Measurements from ENCODE around the gene DUSP23.

The DUSP23 gene

DNA sequence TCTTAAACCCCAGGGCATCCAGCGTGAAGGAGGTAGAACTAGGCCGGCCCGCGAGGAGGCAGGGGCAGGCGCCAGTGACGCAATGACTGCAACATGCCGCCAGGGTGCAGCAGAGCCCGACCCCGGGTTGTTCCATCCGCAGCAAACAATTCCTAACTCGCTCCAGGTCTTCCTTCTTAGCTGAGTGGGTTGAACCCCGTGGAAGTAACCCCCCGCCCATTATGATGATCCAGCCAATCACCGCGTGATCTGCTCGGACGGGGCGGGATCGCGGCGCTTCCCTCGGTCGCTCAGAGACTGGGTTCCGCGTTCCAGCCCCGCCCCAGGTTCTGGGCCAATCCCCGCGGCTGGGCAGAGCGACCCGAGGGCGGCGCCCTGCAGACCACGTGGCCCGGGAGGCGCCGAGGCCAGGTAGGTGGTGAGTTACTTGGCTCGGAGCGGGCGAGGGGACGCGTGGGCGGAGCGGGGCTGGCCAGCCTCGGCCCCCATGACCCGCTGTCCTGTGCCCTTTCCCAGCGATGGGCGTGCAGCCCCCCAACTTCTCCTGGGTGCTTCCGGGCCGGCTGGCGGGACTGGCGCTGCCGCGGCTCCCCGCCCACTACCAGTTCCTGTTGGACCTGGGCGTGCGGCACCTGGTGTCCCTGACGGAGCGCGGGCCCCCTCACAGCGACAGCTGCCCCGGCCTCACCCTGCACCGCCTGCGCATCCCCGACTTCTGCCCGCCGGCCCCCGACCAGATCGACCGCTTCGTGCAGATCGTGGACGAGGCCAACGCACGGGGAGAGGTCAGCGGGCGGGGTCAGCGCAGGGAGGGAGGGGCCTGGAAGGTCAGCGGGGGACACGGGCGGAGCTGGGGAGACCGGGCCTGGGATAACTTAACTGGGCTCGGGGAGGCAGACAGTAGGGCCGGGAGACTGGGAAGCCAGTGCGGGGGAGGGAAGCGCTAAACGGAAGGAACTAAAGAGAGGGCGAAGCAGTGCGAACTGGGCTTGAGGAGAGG, at the start of gene DUSP23:
TSS of gene DUSP23 (plus strand) at position 380 of the 1,000 bp plus-strand sequence. CDS start at position 519, 139 bp downstream.
- DNase-seq (ENCODE audit: low read depth), result peak; percentile 94

DNA sequence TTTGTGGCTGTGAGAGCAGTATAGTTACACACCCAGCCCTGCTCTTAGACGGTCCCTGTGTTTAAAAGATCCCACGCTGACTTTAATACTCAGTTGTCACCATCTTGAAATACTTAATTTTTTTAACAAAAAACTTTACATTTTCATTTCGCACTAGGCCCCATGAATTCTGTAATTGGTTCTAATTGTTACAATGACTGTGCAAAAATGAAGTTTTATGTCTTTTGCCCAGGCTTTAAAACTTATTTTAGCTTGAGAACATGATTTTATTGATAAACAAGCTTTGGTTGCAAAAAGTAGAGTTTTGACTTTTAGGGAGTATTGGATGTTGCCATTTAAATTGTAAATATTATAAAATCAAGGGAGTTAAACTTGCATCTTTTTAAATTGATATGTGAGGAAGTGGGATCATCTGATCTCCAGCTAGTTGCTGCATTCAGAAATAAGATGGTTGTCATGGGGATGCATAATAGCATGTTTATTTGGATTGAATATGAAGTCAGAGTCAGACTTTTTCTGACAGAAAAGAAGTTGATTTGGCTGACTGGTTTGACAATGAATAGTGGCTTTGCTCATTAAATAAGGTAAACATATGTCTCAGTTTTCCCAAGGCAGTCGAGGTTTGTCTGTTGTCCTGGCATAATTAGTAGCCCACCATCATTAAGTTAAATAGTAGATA, 43.4 kb upstream of the DUSP23 start:
- no peak for DNase-seq (ENCODE audit: low read depth)

DNA sequence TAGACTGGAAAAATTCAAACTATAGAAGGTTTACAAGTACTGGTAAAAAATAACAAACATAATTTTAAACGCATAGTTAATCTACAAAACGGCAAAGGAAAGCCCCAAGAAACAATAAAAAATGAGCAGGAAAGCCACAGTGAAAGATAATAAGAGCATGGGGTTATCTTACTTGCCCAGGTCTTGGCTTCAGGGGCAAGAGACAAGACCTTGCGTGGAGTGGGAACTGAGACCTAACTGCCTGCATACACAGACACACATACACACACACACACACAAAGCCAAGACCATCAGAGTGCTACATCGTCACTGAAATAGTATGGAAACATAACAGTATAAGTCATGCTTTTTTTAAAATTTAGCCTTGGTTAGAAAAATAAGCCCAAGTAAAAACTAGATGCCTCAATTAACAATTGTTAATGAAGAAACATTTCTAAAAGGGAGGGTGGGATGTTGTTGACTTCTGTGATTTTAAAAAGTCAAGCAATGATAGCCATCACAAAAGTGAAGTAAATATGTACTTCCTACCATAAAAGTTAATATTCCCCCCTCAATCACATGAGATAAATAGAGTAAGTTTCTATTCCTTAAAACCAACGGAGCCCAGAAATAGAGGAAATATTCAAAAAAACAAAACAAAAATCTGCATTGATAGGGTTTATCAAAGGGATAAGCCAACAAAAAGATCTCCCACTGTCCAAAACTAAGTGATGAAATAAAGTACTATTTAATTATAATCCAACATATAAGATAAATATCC, 36.9 kb upstream of the DUSP23 start:
- no peak for DNase-seq (ENCODE audit: low read depth)

DNA sequence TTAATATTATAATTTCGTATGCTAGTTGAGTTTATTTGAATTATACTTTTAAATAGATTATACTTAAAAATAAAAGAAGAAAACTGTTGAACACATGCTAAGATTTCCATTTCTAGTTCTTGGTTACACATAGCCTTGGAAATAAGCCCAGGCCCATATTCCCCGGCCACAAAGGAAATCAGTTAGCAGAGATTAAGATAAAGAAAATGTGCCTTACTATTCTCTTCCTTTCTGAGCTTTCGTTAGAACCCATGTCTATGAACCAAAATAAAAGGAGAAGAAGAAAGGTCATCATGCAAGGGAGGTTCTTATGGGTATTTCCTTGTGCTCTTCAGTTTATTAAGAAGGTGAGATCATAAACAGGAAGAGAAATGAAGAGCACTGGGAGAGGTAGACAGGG, 34.1 kb upstream of the DUSP23 start:
- no peak for DNase-seq (ENCODE audit: low read depth)

DNA sequence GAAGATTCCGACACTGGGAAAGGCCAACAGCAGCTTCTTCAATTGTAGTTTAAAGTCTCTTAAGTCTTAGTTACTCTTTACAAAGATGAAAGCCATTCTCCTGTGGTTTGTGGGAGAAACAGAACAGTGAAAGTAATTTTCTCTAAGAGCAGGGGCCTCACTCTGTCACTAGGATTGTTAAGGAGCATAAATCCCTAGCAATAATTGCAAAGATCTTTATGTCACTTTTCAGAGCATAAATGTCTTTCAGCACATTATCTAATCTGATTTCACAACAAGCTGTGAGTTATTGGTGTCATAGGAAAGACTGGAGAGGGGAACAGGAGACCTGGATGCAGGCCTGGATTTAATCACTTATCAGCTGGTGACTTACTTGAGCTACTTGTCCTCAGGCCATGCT, 32.4 kb upstream of the DUSP23 start:
- no peak for DNase-seq (ENCODE audit: low read depth)

DNA sequence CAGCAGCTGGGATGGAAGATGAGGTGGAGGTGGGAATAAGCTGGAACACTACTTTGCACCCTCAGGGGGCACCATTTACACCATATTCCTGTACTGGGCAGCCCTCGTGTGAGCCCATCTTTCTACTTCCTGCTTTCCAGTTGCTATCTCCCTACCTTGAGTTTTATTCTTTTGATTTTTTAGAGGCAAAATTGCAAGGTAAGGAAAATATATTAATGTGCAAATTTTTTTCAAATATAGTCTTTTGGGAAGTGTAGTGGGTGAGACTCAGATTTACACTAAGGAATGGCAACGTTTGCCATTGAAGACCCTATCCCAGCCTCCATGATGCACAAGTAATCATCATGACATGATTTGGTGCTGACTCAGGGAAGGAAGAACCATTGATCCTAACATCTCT, 31.1 kb upstream of the DUSP23 start:
- DNase-seq (ENCODE audit: low read depth), result no peak

DNA sequence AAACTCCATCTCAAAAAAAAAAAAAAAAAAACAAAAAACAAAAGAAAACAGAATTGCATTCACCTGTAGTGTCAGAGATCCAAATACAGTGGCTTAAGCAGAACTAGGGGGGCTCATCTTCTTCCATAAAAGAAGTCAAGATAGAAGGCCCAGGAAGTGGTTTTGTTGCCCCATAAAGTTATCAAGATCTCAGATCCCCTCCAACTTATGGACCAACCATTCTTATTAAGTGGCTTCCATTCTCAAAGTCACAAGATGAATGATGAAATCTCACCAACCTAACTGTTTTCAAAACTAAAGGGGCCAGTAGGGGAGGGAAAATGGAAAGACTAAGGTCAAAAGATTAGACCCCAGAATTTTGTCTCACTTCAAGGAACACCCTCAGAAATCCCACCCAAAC, 30.1 kb upstream of the DUSP23 start:
- no peak for DNase-seq (ENCODE audit: low read depth)

DNA sequence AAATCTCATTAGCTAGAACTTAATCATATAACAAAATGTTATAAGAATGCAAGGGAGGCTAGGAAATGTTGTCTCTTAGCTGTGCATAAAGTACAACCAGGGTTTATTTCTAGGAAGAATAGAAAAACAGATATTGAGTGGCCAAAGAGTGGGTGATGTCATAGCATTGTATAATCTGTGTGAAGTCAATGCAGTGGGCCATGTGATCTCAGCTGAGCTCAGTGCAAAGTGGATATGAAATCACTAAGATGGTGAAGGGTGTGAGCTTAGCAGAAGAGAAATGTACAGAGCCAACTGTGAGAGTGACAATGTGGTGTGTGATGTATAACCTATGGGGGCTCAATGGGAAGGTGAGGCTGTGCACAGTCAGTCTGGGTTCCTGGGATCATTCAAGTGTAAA, 29.7 kb upstream of the DUSP23 start:
- no peak for DNase-seq (ENCODE audit: low read depth)

DNA sequence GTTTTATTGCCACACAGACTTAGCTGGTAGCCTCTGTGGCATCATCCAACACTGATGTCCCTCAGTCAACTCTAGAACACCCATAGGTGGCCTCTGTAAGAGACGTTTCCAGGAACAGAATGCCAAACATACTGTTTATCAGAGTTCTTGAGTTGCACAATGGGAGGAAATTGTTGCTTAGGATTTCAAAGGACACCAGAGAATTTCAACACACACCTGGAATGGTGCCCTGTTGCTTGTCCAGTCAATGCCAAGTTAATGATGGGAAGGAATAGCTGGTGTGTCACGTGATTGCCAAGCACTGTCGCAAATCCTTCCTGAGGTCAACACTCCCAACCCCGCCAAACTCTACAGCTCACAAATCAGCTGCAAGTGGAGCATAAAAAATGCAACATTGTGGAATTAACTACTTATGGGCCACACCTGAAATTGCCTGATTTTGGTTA, 28.6 kb upstream of the DUSP23 start:
- no peak for DNase-seq (ENCODE audit: low read depth)

DNA sequence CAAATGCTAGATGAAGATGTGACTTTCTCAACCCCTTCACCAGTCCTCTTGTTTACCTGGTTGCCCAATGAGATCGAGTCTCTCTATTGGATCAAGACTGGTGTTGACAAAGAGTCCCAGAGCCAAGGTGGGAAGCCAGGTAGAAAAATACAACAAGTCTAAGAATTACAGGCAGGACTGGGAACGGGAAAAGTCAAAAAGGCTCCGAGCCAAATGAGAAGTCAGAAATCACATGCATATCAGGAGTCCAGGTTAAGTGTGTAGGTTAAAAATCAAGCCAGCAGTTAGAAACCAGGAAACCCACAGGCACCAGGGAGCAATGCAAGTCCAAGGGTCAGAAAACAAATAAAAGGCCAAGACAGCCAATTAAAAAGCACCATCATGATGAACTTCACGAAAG, 27.4 kb upstream of the DUSP23 start:
- DNase-seq (ENCODE audit: low read depth), result no peak

DNA sequence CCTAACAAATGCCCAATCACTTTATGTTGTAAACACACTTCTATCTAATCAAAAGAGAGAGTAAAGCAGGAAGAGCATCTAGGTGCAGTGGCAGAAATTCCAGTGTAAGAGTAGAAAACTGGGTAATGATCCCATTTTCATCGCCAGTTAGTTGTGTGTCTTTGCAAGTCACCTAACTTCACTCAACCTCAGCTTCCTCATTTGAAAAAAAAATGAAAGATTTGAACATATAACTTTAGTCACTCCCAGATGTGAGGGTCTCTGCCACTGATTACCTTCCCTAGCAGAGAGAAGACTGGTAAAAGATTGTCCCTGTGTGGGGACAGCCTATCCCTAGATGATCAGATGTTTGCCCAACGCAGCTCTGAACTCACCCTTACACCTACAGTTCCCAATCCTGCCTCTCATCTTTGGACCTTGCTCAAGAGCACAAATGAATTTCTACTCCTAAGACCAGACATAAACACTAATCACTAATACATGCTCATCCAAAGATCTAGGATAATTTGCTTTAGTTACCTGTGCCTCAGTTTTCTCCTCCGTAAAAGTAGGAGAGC, 25.2 kb upstream of the DUSP23 start:
- DNase-seq (ENCODE audit: low read depth), result no peak

DNA sequence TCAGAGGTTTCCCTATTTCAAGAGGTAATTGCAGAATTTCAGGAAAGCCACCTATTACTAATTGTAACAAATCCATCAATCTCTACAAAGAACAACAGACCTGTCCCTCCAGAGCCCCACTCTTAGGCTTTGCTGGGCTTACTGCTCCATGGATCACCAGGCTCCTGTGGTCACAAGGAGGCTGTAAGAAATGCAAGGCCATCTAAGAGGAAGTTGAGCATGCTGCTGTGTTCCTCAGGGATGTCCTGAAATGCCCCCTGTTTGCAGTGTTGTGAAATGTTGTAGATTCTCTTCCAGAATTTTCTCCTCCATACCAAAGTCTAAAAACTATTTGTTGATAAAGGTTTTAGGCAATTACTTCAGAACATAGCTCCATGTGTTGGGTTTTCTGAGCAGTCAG, 24.4 kb upstream of the DUSP23 start:
- no peak for DNase-seq (ENCODE audit: low read depth)

DNA sequence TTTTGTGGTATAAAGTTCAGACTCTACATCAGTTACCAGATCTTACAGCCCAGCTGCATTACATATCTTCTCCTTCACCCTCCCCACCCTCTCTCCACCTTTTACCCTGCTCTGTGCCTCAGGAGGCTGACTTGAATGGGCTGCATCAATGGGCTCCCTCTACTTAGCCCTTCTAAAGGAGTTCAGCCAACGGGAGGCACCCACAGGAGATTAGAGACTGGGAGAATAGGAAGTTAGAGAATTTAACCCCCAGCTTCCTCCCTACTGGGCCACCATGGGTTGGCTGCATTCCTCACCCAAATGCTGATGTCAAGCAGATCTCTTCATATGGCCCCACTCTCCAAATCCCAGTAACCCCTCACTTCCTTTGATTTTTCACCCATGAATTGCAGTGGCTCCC, 17.1 kb upstream of the DUSP23 start:
- no peak for DNase-seq (ENCODE audit: low read depth)

DNA sequence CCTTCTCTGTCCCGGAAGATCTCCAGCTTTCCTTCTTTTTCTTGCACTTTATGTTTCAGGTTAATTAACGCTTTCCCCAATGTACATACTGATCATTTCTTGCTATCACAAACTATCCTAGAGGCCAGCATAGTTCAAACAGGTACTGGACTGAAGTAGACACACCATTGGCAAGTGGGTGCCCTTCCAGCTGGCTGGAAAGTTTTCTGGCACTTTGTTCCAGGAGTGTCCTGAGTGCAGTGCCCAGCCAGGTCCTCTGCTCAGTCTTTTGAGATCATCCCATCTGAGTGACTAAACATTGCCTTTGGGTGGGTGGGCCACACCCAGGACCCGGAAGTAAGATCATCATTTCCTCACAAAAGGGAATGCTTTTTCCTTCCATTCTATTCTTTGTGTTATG, 15.0 kb upstream of the DUSP23 start:
- DNase-seq (ENCODE audit: low read depth), result no peak

DNA sequence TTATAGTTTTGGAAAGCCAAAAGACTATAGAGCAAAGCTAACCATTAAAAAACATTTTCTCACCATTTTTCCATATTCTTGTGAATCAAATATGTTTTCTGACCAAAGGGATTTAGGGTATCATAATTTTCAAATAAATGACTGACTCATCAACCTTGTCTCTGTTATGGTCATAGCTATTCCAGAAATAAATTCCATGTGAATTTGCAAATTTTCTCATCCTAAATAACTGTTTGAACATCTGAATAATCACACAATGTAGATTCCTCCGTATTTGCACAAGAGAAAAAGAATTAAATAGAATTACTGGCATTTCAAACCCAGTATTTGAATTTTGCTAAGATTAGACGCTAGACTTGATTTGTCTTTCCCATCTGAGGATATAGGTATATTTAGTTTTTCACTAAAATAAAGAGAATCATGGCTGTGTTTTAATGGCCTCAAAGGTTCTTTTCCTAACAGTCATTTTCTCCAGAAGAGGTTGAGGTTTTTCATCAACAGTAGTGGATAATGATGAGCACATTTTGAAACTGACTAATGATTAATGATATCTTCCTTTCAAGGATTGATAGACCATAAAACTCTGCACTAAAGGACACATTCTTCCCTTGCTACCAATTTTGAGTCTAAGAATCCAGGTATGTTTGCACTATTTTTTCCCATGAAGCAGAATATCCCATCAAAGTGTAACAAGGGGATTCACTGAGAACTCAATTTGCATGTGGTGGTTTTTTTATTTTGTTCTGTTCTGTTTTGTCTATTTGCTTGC, 9.5 kb upstream of the DUSP23 start:
- DNase-seq (ENCODE audit: low read depth), result no peak

DNA sequence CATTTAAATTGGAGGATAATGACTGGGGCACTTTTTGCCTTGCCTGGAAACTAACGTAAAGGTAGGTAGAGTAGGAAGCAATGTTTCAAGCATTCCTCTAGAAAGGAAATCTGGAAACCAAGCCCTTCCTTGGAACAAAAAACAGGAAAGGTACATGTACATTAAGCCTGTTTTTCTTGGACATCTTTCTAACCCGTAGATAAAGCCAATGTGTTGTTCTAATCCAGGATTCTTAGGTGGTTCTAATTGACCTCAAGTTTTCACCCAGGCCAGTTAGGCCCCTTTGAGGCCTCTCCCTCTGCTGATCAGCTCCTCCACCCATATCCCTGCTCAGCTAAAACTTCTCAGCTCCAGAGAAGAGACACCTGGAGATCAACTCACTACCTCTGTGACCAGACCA, 6.3 kb upstream of the DUSP23 start:
- DNase-seq (ENCODE audit: low read depth), result no peak

DNA sequence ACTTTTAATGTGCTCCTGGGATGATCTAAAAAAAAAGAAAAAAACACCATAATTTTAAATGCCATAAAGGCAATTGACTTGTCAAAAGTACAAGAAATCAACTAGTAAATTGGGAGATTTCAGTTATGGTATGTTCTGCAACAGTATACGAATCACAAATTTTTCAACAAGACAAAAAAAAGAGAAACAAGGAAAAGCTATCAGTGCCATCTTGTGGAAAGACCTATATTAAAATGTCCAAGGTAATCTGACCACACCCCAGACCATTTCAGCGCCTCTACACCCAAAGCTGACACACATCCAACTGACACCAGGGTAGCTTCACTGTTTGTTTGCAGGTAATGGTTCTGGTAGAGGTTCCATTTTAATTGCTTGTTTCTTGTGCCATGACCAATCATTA, 5.0 kb upstream of the DUSP23 start:
- no peak for DNase-seq (ENCODE audit: low read depth)

DNA sequence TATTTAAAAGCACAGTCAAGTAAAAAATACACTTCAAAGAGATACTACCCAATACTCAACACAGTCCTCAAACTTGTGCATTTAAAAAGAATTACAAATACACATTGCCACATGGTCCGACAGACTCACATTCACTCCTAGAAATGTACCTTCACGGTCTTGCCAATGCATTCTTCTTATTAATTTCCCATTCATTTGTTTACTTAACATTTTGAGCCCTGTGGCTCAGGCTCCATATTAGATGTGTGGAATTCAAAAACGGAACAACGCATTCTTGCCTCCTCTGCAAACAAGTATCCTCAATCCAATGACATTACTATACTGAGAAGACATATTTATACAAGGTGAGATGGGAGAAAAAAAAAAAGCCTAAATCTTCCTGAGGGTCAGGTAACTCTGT, 2.5 kb upstream of the DUSP23 start:
- no peak for DNase-seq (ENCODE audit: low read depth)

DNA sequence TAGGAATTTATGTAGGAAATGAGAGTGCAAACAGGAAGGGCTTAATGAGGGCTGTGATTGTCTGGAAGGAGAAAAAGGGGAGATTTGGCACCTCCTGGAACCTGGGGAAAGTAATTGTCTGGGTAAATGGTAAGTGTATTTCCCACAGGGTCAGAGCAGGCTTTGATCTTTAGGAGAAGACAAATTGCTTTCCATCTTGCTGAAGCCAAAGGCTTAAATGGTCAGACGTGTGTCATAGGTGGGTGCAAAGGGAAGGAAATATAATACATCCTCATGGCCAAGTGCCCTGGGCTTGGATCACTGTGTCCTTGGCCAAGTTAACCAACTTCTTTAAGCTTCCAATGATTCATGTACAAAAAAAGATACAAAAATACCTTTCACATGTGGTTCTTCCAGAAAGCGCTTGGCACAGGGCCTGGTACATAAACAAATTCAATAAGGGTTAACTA, 1.3 kb upstream of the DUSP23 start:
- DNase-seq (ENCODE audit: low read depth), result no peak

DNA sequence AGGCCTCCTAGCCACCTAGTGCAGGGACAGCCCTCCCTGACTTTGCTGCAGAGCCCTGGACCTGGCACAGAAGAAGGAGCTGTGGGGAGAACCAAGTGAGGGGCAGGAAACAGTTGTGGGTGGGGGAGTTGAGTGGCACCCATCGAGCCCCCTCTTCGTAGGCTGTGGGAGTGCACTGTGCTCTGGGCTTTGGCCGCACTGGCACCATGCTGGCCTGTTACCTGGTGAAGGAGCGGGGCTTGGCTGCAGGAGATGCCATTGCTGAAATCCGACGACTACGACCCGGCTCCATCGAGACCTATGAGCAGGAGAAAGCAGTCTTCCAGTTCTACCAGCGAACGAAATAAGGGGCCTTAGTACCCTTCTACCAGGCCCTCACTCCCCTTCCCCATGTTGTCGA, 1.2 kb downstream of the DUSP23 start:
- DNase-seq (ENCODE audit: low read depth), result no peak

DNA sequence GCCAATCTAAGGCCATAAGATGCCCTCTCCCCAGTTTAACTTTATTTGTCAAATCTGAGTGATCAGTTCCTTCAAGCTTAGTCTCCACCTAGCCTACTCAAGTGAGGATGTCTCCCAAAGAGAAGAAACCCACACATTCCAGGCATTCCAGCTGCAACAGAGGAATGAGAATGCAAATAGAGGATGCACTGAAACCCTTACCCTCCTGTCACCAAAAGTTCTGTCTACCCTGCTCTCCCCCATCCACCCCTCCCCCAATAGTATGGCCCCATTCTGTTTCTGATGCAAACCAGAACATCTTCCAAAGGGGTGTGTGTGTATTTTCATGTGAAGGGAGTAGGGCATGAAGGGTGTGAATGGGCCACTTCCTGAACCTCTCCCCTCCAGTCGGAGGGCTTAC, 3.0 kb downstream of the DUSP23 start:
- no peak for DNase-seq (ENCODE audit: low read depth)

Data from activated T-helper 9 cell treated with anti-CD3 and anti-CD28 coated beads, Interleukin-2, amount 50 U/mL, for 16 hours (primary cell).